Natural killer cell treated with Interleukin-12 subunit alpha and Interleukin-12 subunit beta and Interleukin-15 and Interleukin-18, amount 100 ng/mL, for 72 hours (primary cell): Measurements from ENCODE around the gene CDH5. TPM values are rescaled to one million over a fixed set of nuclear protein-coding genes. Genes with fewer than 3 reads are reported as not detected.

ENCODE experiments used
- ATAC-seq, 2 donors: fragments of 150-1000 bp; cut with Tn5 transposase in 1 of 2; sonication (Bioruptor Pico), chemical (Tn5 transposase) in 1 of 2; 2 replicates each; pipeline ENCODE4 v1.10.0; 2021
- DNase-seq: peaks from one replicate; pipeline ENCODE4 v3.0.0; 2022; ENCODE audit warnings: low spot score
- H3K27ac Mint-ChIP-seq, 2 donors: 1 replicate in 1 of 2; 2 replicates in 1 of 2; pipeline ENCODE4 v1.8.0; 2022; ENCODE audit warnings: mixed read lengths in 2 of 2, mild to moderate bottlenecking in 1 of 2, moderate library complexity in 1 of 2
- H3K27me3 Mint-ChIP-seq, 2 donors: 1 replicate in 1 of 2; 2 replicates in 1 of 2; pipeline ENCODE4 v1.8.0; 2022; ENCODE audit warnings: mixed read lengths in 2 of 2
- H3K36me3 Mint-ChIP-seq: one replicate; pipeline ENCODE4 v1.8.0; 2022; ENCODE audit warnings: mixed read lengths
- H3K4me1 Mint-ChIP-seq, 2 donors: 1 replicate in 1 of 2; 2 replicates in 1 of 2; pipeline ENCODE4 v1.8.0; 2022; ENCODE audit warnings: low read depth in 2 of 2, mixed read lengths in 2 of 2, mild to moderate bottlenecking in 1 of 2
- H3K4me3 Mint-ChIP-seq: one replicate; pipeline ENCODE4 v1.8.0; 2022; ENCODE audit warnings: mixed read lengths
- H3K9me3 Mint-ChIP-seq: 2 replicates; pipeline ENCODE4 v1.8.0; 2022; ENCODE audit warnings: mixed read lengths
- total RNA-seq, 2 donors: library from RNA; stranded (reverse); gene quantifications; one replicate each; pipeline ENCODE4 v1.2.3, GENCODE V29; 2022

Gene CDH5
- total RNA-seq, 2 donors from 2014 or later = not detected

- H3K4me3 Mint-ChIP-seq = no peak overlapping the region
- ATAC-seq = no peak
- no peaks in the 10 kb centered on the region for H3K4me1 Mint-ChIP-seq
- peaks cover 7 to 11% of the 10 kb centered on the region in 2 donors for H3K27me3 Mint-ChIP-seq
- no peak overlapping the region for H3K27ac Mint-ChIP-seq
- DNase-seq = no peak
- no peaks in the 10 kb centered on the region for H3K36me3 Mint-ChIP-seq
- H3K9me3 Mint-ChIP-seq = no peaks in the 10 kb centered on the region
These were observed 34.3 kb downstream of the CDH5 start for GRCh38 chr16:66400503-66401380.

- DNase-seq (no peak), ATAC-seq (no peak)
- no peak overlapping the region for H3K4me3 Mint-ChIP-seq
- H3K4me1 Mint-ChIP-seq = no peaks in the 10 kb centered on the region
- no peaks in the 10 kb centered on the region for H3K9me3 Mint-ChIP-seq
- H3K27ac Mint-ChIP-seq = no peak overlapping the region
- H3K27me3 Mint-ChIP-seq = peaks cover 7 to 9% of the 10 kb centered on the region in 2 donors
- no peaks in the 10 kb centered on the region for H3K36me3 Mint-ChIP-seq
These were observed 35.1 kb downstream of the CDH5 start for GRCh38 chr16:66401610-66402009.

DNA sequence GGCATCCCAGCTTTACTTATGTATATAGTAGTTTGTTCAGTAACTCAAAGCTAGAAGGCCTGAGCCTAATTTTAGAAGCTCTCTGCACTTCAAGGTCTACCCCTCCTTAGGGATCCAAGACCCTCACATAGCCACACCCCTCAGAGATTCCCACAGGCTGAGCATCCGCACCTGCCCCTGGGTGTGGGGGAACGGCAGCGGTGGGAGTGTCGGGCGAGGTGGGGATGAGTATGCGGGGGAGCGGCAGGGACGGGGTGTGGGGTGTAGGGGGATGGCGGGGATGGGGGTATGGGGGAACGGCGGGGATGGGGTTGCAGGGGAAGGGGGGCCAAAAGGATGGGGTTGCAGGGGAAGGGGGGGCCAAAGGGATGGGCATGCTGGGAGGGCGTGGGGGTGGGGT, 35.7 kb downstream of the CDH5 start:
- Mint-ChIP-seq H3K9me3 (no peaks in the 10 kb centered on the region), H3K4me1 (peaks cover 2 to 4% of the 10 kb centered on the region in 2 donors), H3K27me3 (peaks cover 9 to 11% of the 10 kb centered on the region in 2 donors), H3K4me3 (no peak overlapping the region), H3K36me3 (no peaks in the 10 kb centered on the region), H3K27ac (no peak overlapping the region)
- ATAC-seq (no peak), DNase-seq (no peak)

DNA sequence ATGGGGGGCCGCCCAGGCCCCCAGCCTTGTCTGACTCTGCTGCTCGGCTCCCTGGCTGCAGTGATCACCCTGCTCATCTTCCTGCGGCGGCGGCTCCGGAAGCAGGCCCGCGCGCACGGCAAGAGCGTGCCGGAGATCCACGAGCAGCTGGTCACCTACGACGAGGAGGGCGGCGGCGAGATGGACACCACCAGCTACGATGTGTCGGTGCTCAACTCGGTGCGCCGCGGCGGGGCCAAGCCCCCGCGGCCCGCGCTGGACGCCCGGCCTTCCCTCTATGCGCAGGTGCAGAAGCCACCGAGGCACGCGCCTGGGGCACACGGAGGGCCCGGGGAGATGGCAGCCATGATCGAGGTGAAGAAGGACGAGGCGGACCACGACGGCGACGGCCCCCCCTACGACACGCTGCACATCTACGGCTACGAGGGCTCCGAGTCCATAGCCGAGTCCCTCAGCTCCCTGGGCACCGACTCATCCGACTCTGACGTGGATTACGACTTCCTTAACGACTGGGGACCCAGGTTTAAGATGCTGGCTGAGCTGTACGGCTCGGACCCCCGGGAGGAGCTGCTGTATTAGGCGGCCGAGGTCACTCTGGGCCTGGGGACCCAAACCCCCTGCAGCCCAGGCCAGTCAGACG, 36.2 kb downstream of the CDH5 start:
- no peak for ATAC-seq
- no peaks in the 10 kb centered on the region for H3K9me3 Mint-ChIP-seq
- peaks cover 9 to 11% of the 10 kb centered on the region in 2 donors for H3K27me3 Mint-ChIP-seq
- H3K4me1 Mint-ChIP-seq = peaks cover 2 to 4% of the 10 kb centered on the region in 2 donors
- DNase-seq = no peak
- no peaks in the 10 kb centered on the region for H3K36me3 Mint-ChIP-seq
- H3K27ac Mint-ChIP-seq = no peak overlapping the region
- H3K4me3 Mint-ChIP-seq = no peak overlapping the region

- Mint-ChIP-seq H3K27ac (no peak overlapping the region), H3K4me1 (peaks cover 6 to 10% of the 10 kb centered on the region in 2 donors), H3K9me3 (no peaks in the 10 kb centered on the region), H3K36me3 (no peaks in the 10 kb centered on the region), H3K27me3 (peaks cover 8 to 10% of the 10 kb centered on the region in 2 donors), H3K4me3 (no peak overlapping the region)
- ATAC-seq (no peak), DNase-seq (no peak)
These were observed 37.1 kb downstream of the CDH5 start for GRCh38 chr16:66403531-66404145.

DNA sequence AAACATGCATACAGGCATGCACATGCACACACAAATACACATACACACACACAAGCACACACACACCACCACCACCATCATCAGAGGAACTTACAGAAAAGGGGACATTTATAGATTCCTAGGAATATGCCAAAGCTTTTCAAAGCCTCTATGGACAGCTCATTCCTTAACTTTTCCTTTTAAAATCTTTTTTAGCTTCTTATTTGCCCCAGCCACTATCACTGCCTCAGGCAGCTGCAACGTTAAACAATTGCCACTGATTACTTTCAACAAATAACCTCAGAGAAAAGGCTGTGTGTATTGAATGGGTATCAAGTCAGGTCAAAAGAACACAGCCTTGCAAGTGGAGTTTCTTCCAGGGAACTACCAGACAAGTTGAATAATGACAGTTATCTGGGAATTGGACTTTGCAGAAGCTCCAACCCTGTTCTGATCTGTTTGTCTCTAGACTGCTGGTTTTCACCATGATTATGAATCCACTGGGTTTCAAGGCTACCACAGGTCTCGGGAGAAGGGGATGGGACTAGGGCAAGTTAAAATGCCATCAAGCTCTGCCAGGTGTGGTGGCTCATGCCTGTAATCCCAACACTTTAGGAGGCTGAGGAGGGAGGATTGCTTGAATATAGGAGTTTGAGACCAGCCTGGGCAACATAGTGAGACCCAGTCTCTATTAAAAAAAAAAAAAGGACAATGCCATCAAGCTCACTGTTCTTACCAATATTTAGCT, 38.7 kb downstream of the CDH5 start:
- H3K36me3 Mint-ChIP-seq = no peaks in the 10 kb centered on the region
- peaks cover 6 to 10% of the 10 kb centered on the region in 2 donors for H3K4me1 Mint-ChIP-seq
- H3K27ac Mint-ChIP-seq = no peak overlapping the region
- DNase-seq (no peak), ATAC-seq (no peak)
- peaks cover 11 to 21% of the 10 kb centered on the region in 2 donors for H3K27me3 Mint-ChIP-seq
- H3K4me3 Mint-ChIP-seq = no peak overlapping the region
- H3K9me3 Mint-ChIP-seq = no peaks in the 10 kb centered on the region

- Mint-ChIP-seq H3K9me3 (no peaks in the 10 kb centered on the region), H3K36me3 (no peaks in the 10 kb centered on the region), H3K4me3 (peak overlapping the region; percentile 80), H3K4me1 (peaks cover 6 to 10% of the 10 kb centered on the region in 2 donors), H3K27me3 (peaks cover 15 to 21% of the 10 kb centered on the region in 2 donors), H3K27ac (no peak overlapping the region)
- ATAC-seq (peak; percentile 88 to 90), DNase-seq (peak; percentile 77)
These were observed 40.2 kb downstream of the CDH5 start for GRCh38 chr16:66406534-66407221.

DNA sequence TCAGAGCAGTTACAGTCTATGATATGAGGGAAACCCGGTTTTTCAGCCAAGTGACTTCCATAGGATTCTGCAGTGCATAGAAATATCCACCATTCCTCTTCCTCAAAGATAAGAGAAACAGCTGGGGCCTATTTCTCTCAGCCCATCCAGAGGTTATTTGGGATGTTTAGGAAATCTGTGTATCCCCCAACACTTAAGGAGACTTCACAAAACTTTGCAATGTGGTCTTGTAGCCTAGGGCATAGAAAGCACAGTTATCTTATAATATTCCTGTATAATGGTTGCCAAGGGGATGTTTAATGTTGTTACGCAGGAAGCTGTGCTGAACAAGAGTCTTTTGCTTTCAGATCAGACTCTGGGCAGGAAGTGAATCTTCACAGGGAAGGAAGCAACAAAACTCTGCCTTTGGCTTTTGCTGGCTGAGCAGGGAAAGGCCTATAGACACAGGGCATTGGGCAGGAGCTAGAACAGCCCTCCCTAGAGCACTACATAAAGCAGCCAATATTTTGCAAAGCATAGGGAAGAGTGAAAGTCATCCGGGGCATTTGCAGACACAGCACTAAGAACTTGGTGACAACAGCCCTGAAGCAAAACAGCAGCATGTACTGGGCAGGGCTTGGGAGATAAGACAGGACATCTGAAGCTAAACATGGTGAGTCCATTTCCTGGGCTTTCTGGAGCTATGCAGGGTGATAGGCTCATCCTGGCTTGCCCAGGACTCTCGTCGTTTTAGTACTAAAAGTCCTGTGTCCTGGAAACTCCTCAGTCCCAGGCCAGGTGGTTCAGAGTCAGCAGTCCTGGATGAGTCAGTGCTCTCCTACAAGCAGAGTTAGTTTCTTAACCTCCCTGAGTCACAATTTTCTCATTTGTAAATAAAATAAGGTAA, 41.9 kb downstream of the CDH5 start:
- ATAC-seq (no peak), DNase-seq (no peak)
- Mint-ChIP-seq H3K9me3 (no peaks in the 10 kb centered on the region), H3K27me3 (peaks cover 15 to 21% of the 10 kb centered on the region in 2 donors), H3K4me3 (peak overlapping the region; percentile 8), H3K36me3 (no peaks in the 10 kb centered on the region), H3K4me1 (peaks cover 6 to 10% of the 10 kb centered on the region in 2 donors), H3K27ac (peak overlapping the region in 1 of 2 donors; percentile 33)

GRCh38 chr16:66409156-66409555, 42.7 kb downstream of the CDH5 start:
- Mint-ChIP-seq H3K9me3 (no peaks in the 10 kb centered on the region), H3K4me1 (peaks cover 6 to 10% of the 10 kb centered on the region in 2 donors), H3K27me3 (peaks cover 13 to 21% of the 10 kb centered on the region in 2 donors), H3K27ac (no peak overlapping the region), H3K4me3 (no peak overlapping the region), H3K36me3 (no peaks in the 10 kb centered on the region)
- ATAC-seq = no peak
- DNase-seq = no peak

DNA sequence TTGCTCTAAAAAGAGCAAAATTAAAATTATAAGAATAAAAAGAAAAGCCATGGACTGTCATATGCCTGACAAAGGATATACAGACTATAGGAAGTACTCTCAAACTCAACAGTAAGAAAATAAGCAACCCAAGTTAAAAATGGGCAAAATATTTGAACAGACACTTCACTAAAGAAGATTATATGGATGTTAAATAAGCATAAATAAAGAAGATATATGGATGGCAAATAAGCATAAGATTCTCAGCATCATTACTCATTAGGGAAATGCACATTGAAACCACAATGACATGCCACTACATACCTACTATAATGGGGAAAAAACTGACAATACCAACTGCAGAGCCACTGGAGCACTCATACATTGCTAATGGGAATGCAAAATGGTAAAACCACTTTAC, 45.7 kb downstream of the CDH5 start:
- DNase-seq = no peak
- no peaks in the 10 kb centered on the region for H3K9me3 Mint-ChIP-seq
- H3K36me3 Mint-ChIP-seq = no peaks in the 10 kb centered on the region
- ATAC-seq = no peak
- H3K4me1 Mint-ChIP-seq = peaks cover 6% of the 10 kb centered on the region in 2 donors
- H3K27me3 Mint-ChIP-seq = peaks cover 9 to 13% of the 10 kb centered on the region in 2 donors
- no peak overlapping the region for H3K4me3 Mint-ChIP-seq
- H3K27ac Mint-ChIP-seq = no peak overlapping the region

DNA sequence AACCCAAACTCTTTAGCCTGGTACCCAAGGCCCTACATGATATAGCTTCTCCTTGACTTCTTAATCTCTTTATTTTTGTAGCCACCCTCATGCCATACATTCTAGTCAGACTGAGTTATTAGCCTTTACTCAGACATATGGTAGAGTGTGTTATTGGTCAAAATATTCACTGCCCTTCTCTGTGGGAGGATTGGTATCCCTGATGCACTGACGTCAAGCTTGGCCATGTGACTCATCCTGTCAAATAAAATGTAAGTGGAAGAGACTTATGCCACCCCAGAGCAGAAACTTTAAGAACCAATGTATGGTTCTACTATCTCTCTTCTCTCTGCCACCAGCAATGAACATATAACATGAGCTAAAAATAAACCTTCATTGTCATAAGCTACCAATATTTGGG, 48.4 kb downstream of the CDH5 start:
- no peak for DNase-seq
- Mint-ChIP-seq H3K4me3 (no peak overlapping the region), H3K9me3 (no peaks in the 10 kb centered on the region), H3K36me3 (no peaks in the 10 kb centered on the region), H3K27ac (no peak overlapping the region), H3K27me3 (peaks cover 2 to 7% of the 10 kb centered on the region in 2 donors), H3K4me1 (peaks cover 0 to 3% of the 10 kb centered on the region in 2 donors)
- no peak for ATAC-seq

DNA sequence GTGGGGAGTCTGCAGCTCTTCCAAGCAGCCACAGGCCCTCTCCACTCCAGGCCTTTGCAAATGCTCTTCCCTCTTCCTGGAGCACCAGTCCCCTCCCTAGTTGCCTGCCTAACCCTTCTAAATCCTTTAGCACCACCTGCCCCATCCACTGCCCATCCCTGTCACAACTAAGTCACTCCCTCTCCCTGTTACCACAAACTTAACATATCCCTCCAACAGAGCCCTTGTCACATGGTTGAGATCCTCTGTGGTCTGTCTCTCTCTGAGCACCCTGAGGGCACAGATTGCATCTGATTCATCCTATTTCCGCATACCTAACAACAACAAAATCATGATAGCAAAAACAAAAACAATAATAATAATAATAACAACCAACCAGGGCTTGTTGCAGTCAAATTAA, 49.6 kb downstream of the CDH5 start:
- H3K4me3 Mint-ChIP-seq = no peak overlapping the region
- no peak overlapping the region for H3K27ac Mint-ChIP-seq
- H3K4me1 Mint-ChIP-seq = peaks cover 0 to 3% of the 10 kb centered on the region in 2 donors
- no peak for DNase-seq
- ATAC-seq = no peak
- H3K27me3 Mint-ChIP-seq = peaks cover 0 to 5% of the 10 kb centered on the region in 2 donors
- no peaks in the 10 kb centered on the region for H3K36me3 Mint-ChIP-seq
- H3K9me3 Mint-ChIP-seq = no peaks in the 10 kb centered on the region
